ENCODE measurements around the gene CCT4.
"Not testable (repeated sequence)": the region's sequence is repeated elsewhere in the genome, so short reads cannot be mapped to it uniquely, and the experiment has no call there.

Gene CCT4

GRCh38 chr2:61888267-61889055 lies at the start of gene CCT4:
Gene CCT4, minus strand, starts transcription at chr2:61888656. Its CDS starts 149 bp downstream, at chr2:61888507.
- Histone ChIP-seq H3K9me3 (ENCODE audit: control insufficient read depth, low read length) (no peaks in the 10 kb centered on the region), H3K4me3 (ENCODE audit: low read length) (peak within 1 kb of the TSS; percentile 96), H3K9ac (ENCODE audit: low read length) (peak within 1 kb of the TSS; percentile 92), H3K36me3 (ENCODE audit: control insufficient read depth, insufficient read depth, low read length, severe bottlenecking) (peaks cover 11% of the 10 kb centered on the region), H3K27me3 (replicated peaks; ENCODE audit: control insufficient read depth, insufficient read depth, low read length) (no peaks in the 10 kb centered on the region), H3K4me1 (ENCODE audit: control insufficient read depth, insufficient read depth, low read length) (peaks cover 20% of the 10 kb centered on the region)
- peak; percentile 91 for DNase-seq (ENCODE audit: low read depth)

DNA sequence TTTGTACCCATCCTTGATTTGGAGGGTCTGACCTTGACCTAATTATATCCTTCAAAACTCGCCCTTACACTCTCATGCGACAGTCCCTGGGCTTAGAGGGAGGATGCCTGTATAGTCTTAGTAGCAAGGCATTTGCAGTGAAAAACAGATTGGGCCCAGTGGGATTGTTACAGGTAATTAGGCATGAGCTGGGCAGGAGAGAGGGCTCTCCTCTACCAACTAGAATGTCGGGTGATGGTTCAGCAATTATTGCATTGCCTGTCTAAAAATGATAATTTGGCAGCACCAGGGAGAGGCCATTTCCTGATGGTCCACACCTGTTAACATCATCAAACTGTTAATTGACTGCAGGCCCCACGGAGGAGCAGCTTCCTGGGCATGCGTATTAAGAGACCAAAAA lies 49.4 kb upstream of the CCT4 start:
- no peak overlapping the region for H3K9ac ChIP-seq (ENCODE audit: low read length)
- peaks cover 1% of the 10 kb centered on the region for H3K4me1 ChIP-seq (ENCODE audit: control insufficient read depth, insufficient read depth, low read length)
- H3K4me3 ChIP-seq (ENCODE audit: low read length), result no peak overlapping the region
- H3K27me3 ChIP-seq (replicated peaks; ENCODE audit: control insufficient read depth, insufficient read depth, low read length), result no peaks in the 10 kb centered on the region
- no peaks in the 10 kb centered on the region for H3K9me3 ChIP-seq (ENCODE audit: control insufficient read depth, low read length)
- no peaks in the 10 kb centered on the region for H3K36me3 ChIP-seq (ENCODE audit: control insufficient read depth, insufficient read depth, low read length, severe bottlenecking)
- DNase-seq (ENCODE audit: low read depth), result no peak

- Histone ChIP-seq H3K4me3 (ENCODE audit: low read length) (no peak overlapping the region), H3K9me3 (ENCODE audit: control insufficient read depth, low read length) (no peaks in the 10 kb centered on the region), H3K4me1 (ENCODE audit: control insufficient read depth, insufficient read depth, low read length) (no peaks in the 10 kb centered on the region), H3K9ac (ENCODE audit: low read length) (no peak overlapping the region), H3K36me3 (ENCODE audit: control insufficient read depth, insufficient read depth, low read length, severe bottlenecking) (no peaks in the 10 kb centered on the region), H3K27me3 (replicated peaks; ENCODE audit: control insufficient read depth, insufficient read depth, low read length) (no peaks in the 10 kb centered on the region)
- no peak for DNase-seq (ENCODE audit: low read depth)
Observed at GRCh38 chr2:61937098-61937497, 48.6 kb upstream of the CCT4 start.

- peak; percentile 24 for DNase-seq (ENCODE audit: low read depth)
- Histone ChIP-seq H3K9me3 (ENCODE audit: control insufficient read depth, low read length) (no peaks in the 10 kb centered on the region), H3K36me3 (ENCODE audit: control insufficient read depth, insufficient read depth, low read length, severe bottlenecking) (no peaks in the 10 kb centered on the region), H3K4me1 (ENCODE audit: control insufficient read depth, insufficient read depth, low read length) (no peaks in the 10 kb centered on the region), H3K4me3 (ENCODE audit: low read length) (no peak overlapping the region), H3K27me3 (replicated peaks; ENCODE audit: control insufficient read depth, insufficient read depth, low read length) (no peaks in the 10 kb centered on the region), H3K9ac (ENCODE audit: low read length) (no peak overlapping the region)
Observed at GRCh38 chr2:61928826-61929461, 40.5 kb upstream of the CCT4 start.

- DNase-seq (ENCODE audit: low read depth), result no peak
- Histone ChIP-seq H3K4me1 (ENCODE audit: control insufficient read depth, insufficient read depth, low read length) (peaks cover 3% of the 10 kb centered on the region), H3K4me3 (ENCODE audit: low read length) (no peak overlapping the region), H3K36me3 (ENCODE audit: control insufficient read depth, insufficient read depth, low read length, severe bottlenecking) (no peaks in the 10 kb centered on the region), H3K27me3 (replicated peaks; ENCODE audit: control insufficient read depth, insufficient read depth, low read length) (no peaks in the 10 kb centered on the region), H3K9ac (ENCODE audit: low read length) (no peak overlapping the region), H3K9me3 (ENCODE audit: control insufficient read depth, low read length) (no peaks in the 10 kb centered on the region)
Observed at GRCh38 chr2:61926531-61927477, 38.3 kb upstream of the CCT4 start.

DNA sequence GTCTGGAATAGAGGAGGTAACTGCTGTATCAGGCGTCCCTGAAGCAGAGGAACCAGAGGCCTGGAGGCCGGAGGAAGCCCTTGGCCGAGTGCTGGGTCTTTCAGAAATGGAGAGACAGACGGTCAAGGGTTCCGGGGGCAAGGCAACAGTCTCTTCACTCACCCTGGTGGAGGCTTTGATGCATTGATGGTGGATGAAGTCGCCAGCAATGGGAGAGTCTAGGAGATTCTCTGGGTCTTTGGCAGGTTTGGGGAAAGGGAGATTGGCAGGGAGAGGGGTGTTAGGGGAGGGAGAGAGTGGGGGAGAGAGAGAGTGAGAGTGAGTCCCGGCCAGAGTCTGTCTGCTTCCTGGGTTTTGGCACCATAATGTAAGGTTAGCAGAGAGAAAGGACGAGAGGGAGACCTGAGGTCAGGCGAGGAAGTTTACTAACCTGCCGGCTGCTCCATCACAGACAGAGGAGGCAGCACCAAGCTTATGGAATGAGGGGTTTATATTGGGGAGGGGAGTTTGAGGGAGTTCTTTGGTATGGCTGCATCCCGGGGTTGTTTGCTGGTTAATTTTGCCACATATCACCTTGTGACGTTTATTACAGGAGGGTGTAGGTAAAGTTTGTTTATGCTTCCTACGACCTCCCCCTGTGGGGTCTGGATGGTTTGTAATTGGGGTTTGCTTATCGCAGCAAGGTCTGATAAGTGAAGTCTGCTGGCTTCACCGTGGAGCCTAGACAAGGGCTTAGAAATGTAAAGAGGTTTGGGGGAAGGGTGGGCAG lies 36.6 kb upstream of the CCT4 start:
- H3K4me1 ChIP-seq (ENCODE audit: control insufficient read depth, insufficient read depth, low read length), result peaks cover 3% of the 10 kb centered on the region
- DNase-seq (ENCODE audit: low read depth), result no peak
- H3K4me3 ChIP-seq (ENCODE audit: low read length), result no peak overlapping the region
- no peak overlapping the region for H3K9ac ChIP-seq (ENCODE audit: low read length)
- H3K36me3 ChIP-seq (ENCODE audit: control insufficient read depth, insufficient read depth, low read length, severe bottlenecking), result no peaks in the 10 kb centered on the region
- H3K9me3 ChIP-seq (ENCODE audit: control insufficient read depth, low read length), result no peaks in the 10 kb centered on the region
- no peaks in the 10 kb centered on the region for H3K27me3 ChIP-seq (replicated peaks; ENCODE audit: control insufficient read depth, insufficient read depth, low read length)

DNA sequence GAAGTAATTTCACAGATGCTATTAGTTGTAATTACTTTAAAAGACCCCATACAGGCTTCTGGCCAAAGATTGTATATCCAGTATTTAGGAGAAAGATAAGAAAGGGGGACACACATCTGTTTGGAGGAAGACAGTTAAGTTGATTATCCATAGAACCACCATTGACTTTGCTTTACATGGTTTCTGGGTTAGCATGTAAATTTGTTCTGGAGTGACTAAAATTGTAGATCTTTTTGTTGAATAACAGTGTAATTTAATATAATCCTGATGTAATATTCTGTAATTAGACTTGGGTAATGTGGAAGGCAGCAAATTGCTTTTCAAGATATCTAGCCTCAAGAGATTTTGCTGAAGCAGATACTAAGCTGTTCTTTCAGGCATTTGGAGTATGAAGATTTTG lies 34.3 kb upstream of the CCT4 start:
- no peak overlapping the region for H3K4me3 ChIP-seq (ENCODE audit: low read length)
- H3K36me3 ChIP-seq (ENCODE audit: control insufficient read depth, insufficient read depth, low read length, severe bottlenecking), result no peaks in the 10 kb centered on the region
- DNase-seq (ENCODE audit: low read depth), result peak; percentile 7
- H3K9me3 ChIP-seq (ENCODE audit: control insufficient read depth, low read length), result no peaks in the 10 kb centered on the region
- peaks cover 9% of the 10 kb centered on the region for H3K4me1 ChIP-seq (ENCODE audit: control insufficient read depth, insufficient read depth, low read length)
- H3K27me3 ChIP-seq (replicated peaks; ENCODE audit: control insufficient read depth, insufficient read depth, low read length), result no peaks in the 10 kb centered on the region
- H3K9ac ChIP-seq (ENCODE audit: low read length), result no peak overlapping the region

DNA sequence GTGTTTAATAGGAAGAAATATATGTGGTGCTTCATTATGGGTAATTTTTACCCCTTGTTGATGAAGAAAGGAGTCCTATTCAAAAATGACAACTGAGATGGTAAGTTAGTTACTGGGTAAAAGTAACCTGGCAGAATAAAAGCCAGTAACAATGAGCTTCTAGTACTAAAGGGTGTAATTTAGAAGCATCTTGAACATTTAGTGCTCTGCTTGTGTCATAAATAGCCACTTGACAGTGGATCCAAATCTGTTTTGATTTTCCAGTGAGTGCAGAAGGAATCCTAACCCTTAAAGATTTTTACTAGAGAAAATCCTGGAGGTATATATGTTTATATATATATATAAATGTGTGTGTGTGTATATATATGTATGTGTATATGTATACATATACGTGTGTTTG lies 32.1 kb upstream of the CCT4 start:
- H3K4me3 ChIP-seq (ENCODE audit: low read length), result no peak overlapping the region
- H3K27me3 ChIP-seq (replicated peaks; ENCODE audit: control insufficient read depth, insufficient read depth, low read length), result no peaks in the 10 kb centered on the region
- H3K9ac ChIP-seq (ENCODE audit: low read length), result no peak overlapping the region
- no peak for DNase-seq (ENCODE audit: low read depth)
- H3K9me3 ChIP-seq (ENCODE audit: control insufficient read depth, low read length), result no peaks in the 10 kb centered on the region
- no peaks in the 10 kb centered on the region for H3K36me3 ChIP-seq (ENCODE audit: control insufficient read depth, insufficient read depth, low read length, severe bottlenecking)
- peaks cover 9% of the 10 kb centered on the region for H3K4me1 ChIP-seq (ENCODE audit: control insufficient read depth, insufficient read depth, low read length)

DNA sequence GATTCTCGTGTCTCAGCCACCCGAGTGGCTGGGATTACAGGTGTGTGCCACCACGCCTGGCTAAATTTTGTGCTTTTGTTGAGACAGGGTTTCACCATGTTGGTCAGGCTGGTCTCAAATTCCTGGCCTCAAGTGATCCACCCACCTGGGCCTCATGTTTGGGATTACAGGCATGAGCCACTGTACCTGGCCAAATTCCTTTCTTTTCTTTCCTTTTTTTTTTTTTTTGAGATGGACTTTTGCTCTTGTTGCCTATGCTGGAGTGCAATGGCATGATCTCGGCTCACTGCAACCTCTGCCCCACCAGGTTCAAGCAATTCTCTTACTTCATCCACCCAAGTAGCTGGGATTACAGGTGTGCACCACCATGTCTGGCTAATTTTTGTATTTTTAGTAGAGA lies 26.3 kb upstream of the CCT4 start:
- H3K4me3 ChIP-seq (ENCODE audit: low read length); H3K36me3 ChIP-seq (ENCODE audit: control insufficient read depth, insufficient read depth, low read length, severe bottlenecking); H3K9ac ChIP-seq (ENCODE audit: low read length); DNase-seq (ENCODE audit: low read depth); H3K27me3 ChIP-seq (replicated peaks; ENCODE audit: control insufficient read depth, insufficient read depth, low read length); H3K9me3 ChIP-seq (ENCODE audit: control insufficient read depth, low read length); H3K4me1 ChIP-seq (ENCODE audit: control insufficient read depth, insufficient read depth, low read length): not testable (repeated sequence)

DNA sequence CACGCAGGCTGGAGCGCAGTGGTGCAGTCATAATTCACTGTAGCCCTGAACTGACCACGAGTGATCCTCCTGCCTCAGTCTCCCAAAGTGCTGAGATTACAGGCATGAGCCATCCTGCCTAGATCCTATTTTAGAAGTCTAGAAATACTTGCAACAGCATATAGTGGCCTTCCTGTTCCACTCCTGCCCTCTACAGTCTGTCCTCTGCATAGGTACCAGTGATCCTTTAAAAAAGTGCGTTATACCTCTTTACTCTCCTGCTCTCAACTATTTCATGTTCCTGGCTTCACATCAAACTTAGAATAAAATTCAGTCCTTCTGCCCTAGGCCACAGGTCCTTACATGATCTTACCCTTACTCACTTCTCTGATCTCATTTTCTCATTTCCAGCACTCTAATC lies 23.1 kb upstream of the CCT4 start:
- peaks cover 3% of the 10 kb centered on the region for H3K4me1 ChIP-seq (ENCODE audit: control insufficient read depth, insufficient read depth, low read length)
- no peak overlapping the region for H3K4me3 ChIP-seq (ENCODE audit: low read length)
- H3K27me3 ChIP-seq (replicated peaks; ENCODE audit: control insufficient read depth, insufficient read depth, low read length), result no peaks in the 10 kb centered on the region
- no peaks in the 10 kb centered on the region for H3K9me3 ChIP-seq (ENCODE audit: control insufficient read depth, low read length)
- DNase-seq (ENCODE audit: low read depth), result no peak
- H3K9ac ChIP-seq (ENCODE audit: low read length), result no peak overlapping the region
- H3K36me3 ChIP-seq (ENCODE audit: control insufficient read depth, insufficient read depth, low read length, severe bottlenecking), result no peaks in the 10 kb centered on the region
